Measurements from ENCODE around the gene DRC7. TPM values are rescaled to one million over a fixed set of nuclear protein-coding genes. Genes with fewer than 3 reads are reported as not detected.

Gene DRC7
- total and polyA plus RNA-seq, 9 of the 15 experiments (the other 6 are each of a cell fraction or from before 2014, with no cell fraction given), result 0.04 to 0.33 (median 0.12) TPM; not detected in 3

DNA sequence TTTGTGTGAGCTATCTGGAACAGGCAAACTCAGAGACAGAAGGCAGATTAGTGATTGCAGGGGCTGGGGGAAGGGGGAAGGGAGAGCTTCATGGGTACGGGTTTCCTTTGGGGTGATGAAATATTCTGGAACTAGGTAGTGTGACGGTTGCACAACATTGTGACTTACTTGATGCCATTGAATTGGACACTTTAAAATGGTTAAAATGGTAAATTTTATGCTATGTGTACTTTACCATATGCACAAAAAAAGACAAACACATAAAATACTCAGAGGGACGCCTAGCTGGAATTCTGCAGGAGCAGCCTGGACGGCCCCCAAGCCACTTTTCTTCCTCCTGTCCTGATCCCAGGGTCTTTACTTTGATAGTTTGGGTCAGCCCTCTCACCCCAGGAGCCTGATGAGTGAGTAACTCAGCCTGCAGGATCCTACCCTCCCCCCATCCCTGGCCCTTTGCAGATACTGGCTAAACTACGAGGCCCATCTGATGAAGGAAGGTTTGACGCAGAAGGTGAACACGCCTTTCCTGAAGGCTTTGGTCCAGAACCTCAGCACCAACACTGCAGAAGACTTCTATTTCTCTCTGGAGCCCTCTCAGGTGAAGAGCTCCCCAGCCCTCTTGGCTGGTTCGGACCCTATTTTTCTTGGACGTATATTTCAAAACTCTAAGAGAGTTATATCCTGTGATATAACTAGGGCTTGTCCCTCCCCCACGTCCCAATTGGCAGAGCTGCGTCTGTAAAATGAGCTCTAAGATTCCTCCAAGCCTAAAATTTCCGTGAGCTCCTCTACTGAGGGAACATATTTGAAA lies 18.7 kb upstream of the DRC7 start (continued):
- TF ChIP-seq, protein P1, sequence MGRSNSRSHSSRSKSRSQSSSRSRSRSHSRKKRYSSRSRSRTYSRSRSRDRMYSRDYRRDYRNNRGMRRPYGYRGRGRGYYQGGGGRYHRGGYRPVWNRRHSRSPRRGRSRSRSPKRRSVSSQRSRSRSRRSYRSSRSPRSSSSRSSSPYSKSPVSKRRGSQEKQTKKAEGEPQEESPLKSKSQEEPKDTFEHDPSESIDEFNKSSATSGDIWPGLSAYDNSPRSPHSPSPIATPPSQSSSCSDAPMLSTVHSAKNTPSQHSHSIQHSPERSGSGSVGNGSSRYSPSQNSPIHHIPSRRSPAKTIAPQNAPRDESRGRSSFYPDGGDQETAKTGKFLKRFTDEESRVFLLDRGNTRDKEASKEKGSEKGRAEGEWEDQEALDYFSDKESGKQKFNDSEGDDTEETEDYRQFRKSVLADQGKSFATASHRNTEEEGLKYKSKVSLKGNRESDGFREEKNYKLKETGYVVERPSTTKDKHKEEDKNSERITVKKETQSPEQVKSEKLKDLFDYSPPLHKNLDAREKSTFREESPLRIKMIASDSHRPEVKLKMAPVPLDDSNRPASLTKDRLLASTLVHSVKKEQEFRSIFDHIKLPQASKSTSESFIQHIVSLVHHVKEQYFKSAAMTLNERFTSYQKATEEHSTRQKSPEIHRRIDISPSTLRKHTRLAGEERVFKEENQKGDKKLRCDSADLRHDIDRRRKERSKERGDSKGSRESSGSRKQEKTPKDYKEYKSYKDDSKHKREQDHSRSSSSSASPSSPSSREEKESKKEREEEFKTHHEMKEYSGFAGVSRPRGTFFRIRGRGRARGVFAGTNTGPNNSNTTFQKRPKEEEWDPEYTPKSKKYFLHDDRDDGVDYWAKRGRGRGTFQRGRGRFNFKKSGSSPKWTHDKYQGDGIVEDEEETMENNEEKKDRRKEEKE (IDR thresholded peaks at IDR 0.05; ENCODE audit: borderline replicate concordance in 1 of 2, control insufficient read depth in 1 of 2, low read depth in 2 of 2, low read length in 1 of 2), result no peak
- TF ChIP-seq CBX5 (IDR thresholded peaks at IDR 0.05; ENCODE audit: borderline replicate concordance, low read depth), result no peak
- no peak for TF ChIP-seq SNRNP70 (optimal IDR thresholded peaks at IDR 0.05; ENCODE audit: low read depth, low read length)
- no peak for TF ChIP-seq CCAR2 (IDR thresholded peaks at IDR 0.05; ENCODE audit: low read depth, low read length)
- TF ChIP-seq, protein P2, sequence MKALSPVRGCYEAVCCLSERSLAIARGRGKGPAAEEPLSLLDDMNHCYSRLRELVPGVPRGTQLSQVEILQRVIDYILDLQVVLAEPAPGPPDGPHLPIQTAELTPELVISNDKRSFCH (CRISPR knock-in tag; IDR thresholded peaks at IDR 0.05), result no peak
- TF ChIP-seq, protein P2 (tag; IDR thresholded peaks at IDR 0.05), result no peak
- TF ChIP-seq, protein P3, sequence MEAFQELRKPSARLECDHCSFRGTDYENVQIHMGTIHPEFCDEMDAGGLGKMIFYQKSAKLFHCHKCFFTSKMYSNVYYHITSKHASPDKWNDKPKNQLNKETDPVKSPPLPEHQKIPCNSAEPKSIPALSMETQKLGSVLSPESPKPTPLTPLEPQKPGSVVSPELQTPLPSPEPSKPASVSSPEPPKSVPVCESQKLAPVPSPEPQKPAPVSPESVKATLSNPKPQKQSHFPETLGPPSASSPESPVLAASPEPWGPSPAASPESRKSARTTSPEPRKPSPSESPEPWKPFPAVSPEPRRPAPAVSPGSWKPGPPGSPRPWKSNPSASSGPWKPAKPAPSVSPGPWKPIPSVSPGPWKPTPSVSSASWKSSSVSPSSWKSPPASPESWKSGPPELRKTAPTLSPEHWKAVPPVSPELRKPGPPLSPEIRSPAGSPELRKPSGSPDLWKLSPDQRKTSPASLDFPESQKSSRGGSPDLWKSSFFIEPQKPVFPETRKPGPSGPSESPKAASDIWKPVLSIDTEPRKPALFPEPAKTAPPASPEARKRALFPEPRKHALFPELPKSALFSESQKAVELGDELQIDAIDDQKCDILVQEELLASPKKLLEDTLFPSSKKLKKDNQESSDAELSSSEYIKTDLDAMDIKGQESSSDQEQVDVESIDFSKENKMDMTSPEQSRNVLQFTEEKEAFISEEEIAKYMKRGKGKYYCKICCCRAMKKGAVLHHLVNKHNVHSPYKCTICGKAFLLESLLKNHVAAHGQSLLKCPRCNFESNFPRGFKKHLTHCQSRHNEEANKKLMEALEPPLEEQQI (IDR thresholded peaks at IDR 0.05), result no peak
- TF ChIP-seq, protein P4, sequence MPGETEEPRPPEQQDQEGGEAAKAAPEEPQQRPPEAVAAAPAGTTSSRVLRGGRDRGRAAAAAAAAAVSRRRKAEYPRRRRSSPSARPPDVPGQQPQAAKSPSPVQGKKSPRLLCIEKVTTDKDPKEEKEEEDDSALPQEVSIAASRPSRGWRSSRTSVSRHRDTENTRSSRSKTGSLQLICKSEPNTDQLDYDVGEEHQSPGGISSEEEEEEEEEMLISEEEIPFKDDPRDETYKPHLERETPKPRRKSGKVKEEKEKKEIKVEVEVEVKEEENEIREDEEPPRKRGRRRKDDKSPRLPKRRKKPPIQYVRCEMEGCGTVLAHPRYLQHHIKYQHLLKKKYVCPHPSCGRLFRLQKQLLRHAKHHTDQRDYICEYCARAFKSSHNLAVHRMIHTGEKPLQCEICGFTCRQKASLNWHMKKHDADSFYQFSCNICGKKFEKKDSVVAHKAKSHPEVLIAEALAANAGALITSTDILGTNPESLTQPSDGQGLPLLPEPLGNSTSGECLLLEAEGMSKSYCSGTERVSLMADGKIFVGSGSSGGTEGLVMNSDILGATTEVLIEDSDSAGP (CRISPR knock-in tag; IDR thresholded peaks at IDR 0.05), result no peak
- TF ChIP-seq GTF2A2 (tag; IDR thresholded peaks at IDR 0.05), result no peak
- TF ChIP-seq CREB1 (IDR thresholded peaks at IDR 0.05), result peak; percentile 48; the same call in 1 of the 2 replicates
- TF ChIP-seq CREB1 (CRISPR knock-in tag; IDR thresholded peaks at IDR 0.05), result no peak
- TF ChIP-seq, protein P5, sequence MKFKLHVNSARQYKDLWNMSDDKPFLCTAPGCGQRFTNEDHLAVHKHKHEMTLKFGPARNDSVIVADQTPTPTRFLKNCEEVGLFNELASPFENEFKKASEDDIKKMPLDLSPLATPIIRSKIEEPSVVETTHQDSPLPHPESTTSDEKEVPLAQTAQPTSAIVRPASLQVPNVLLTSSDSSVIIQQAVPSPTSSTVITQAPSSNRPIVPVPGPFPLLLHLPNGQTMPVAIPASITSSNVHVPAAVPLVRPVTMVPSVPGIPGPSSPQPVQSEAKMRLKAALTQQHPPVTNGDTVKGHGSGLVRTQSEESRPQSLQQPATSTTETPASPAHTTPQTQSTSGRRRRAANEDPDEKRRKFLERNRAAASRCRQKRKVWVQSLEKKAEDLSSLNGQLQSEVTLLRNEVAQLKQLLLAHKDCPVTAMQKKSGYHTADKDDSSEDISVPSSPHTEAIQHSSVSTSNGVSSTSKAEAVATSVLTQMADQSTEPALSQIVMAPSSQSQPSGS (CRISPR knock-in tag; IDR thresholded peaks at IDR 0.05), result no peak
- TF ChIP-seq ZNF24 (IDR thresholded peaks at IDR 0.05), result no peak
- no peak for TF ChIP-seq IRF2 (CRISPR knock-in tag; IDR thresholded peaks at IDR 0.05)
- TF ChIP-seq SMAD4 (CRISPR knock-in tag; conservative IDR thresholded peaks at IDR 0.05), result no peak
- no peak for TF ChIP-seq ZSCAN32 (CRISPR knock-in tag; IDR thresholded peaks at IDR 0.05)
- TF ChIP-seq, protein P6, sequence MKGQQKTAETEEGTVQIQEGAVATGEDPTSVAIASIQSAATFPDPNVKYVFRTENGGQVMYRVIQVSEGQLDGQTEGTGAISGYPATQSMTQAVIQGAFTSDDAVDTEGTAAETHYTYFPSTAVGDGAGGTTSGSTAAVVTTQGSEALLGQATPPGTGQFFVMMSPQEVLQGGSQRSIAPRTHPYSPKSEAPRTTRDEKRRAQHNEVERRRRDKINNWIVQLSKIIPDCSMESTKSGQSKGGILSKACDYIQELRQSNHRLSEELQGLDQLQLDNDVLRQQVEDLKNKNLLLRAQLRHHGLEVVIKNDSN (CRISPR knock-in tag; IDR thresholded peaks at IDR 0.05), result no peak
- no peak for TF ChIP-seq ZKSCAN3 (CRISPR knock-in tag; IDR thresholded peaks at IDR 0.05)
